Activated CD4-positive, alpha-beta T cell treated with anti-CD3 and anti-CD28 coated beads for 36 hours (primary cell): ENCODE data around the gene RHBG. TPM values are rescaled to one million over a fixed set of nuclear protein-coding genes. Genes with fewer than 3 reads are reported as not detected.

Source experiments
- ATAC-seq: fragments of 200-7000 bp; cut with Tn5 transposase; one replicate; pipeline ENCODE4 v1.10.0; 2021; ENCODE audit warnings: mild to moderate bottlenecking, moderate library complexity
- CTCF ChIA-PET: fragments of 350-600 bp; sonication (Branson Sonifier 250); formaldehyde crosslinking; loops from one replicate; lab custom pipeline; 2021; ENCODE audit warnings: antibody characterized with exemption; lab: Charles Lee
- POLR2A ChIA-PET: fragments of 350-600 bp; sonication (Branson Sonifier 250); formaldehyde crosslinking; loops from one replicate; lab custom pipeline; 2021; ENCODE audit warnings: antibody characterized with exemption, inconsistent platforms; lab: Charles Lee
- DNase-seq: peaks from one replicate; pipeline ENCODE4 v3.0.0-alpha.2; 2020
- H3K27ac Mint-ChIP-seq: one replicate; pipeline ENCODE4 v1.8.0; 2021; ENCODE audit warnings: mixed read lengths
- H3K27me3 Mint-ChIP-seq: one replicate; pipeline ENCODE4 v1.8.0; 2021; ENCODE audit warnings: mixed read lengths
- H3K36me3 Mint-ChIP-seq: one replicate; pipeline ENCODE4 v1.8.0; 2021; ENCODE audit warnings: low read depth, mixed read lengths
- H3K4me1 Mint-ChIP-seq: one replicate; pipeline ENCODE4 v1.8.0; 2021; ENCODE audit warnings: mixed read lengths
- H3K4me3 Mint-ChIP-seq: one replicate; pipeline ENCODE4 v1.8.0; 2021; ENCODE audit warnings: mild to moderate bottlenecking, moderate library complexity, mixed read lengths
- H3K9me3 Mint-ChIP-seq: one replicate; pipeline ENCODE4 v1.8.0; 2021; ENCODE audit warnings: low read depth, mixed read lengths
- intact Hi-C, 2 experiments: fragments of 100-400 bp; cut with DNase I in 1 of 2; cut with micrococcal nuclease in 1 of 2; formaldehyde crosslinking; loops; one replicate each; pipeline versions ENCODE4 v1.14.2 to v1.15.1; 2022 to 2024; cut with DNase I, micrococcal nuclease
- total RNA-seq, 2 experiments: library from RNA; stranded (reverse); gene quantifications; one replicate each; pipeline ENCODE4 v1.2.3, GENCODE V29; 2021

The RHBG gene
- total RNA-seq, 2 experiments from 2014 or later = not detected

- peaks cover 27% of the 10 kb centered on the region for H3K27me3 Mint-ChIP-seq
- ATAC-seq = no peak
- CTCF ChIA-PET = interaction anchor here (1.1 to 2.0 kb wide), 2 partner anchors 53 to 54 kb away, joined by 3 to 6 read pairs; no protein-coding TSS in a partner anchor
Measured at GRCh38 chr1:156392452-156392853, 23.4 kb downstream of the RHBG start.

GRCh38 chr1:156393095-156393494 lies 24.1 kb downstream of the RHBG start:
- DNase-seq (no peak), ATAC-seq (no peak)
- Mint-ChIP-seq H3K4me1 (no peaks in the 10 kb centered on the region), H3K9me3 (no peaks in the 10 kb centered on the region), H3K4me3 (no peak overlapping the region), H3K27ac (no peak overlapping the region), H3K27me3 (peaks cover 23% of the 10 kb centered on the region), H3K36me3 (no peaks in the 10 kb centered on the region)
- intact Hi-C loops = no loop called here
- CTCF ChIA-PET = interaction anchor here (2.0 to 5.4 kb wide), 2 partner anchors 7 to 53 kb away, joined by 6 to 28 read pairs; no protein-coding TSS in a partner anchor
- POLR2A ChIA-PET = no interaction called here

More at GRCh38 chr1:156392452-156392853, 23.4 kb downstream of the RHBG start:
- no peaks in the 10 kb centered on the region for H3K9me3 Mint-ChIP-seq
- H3K4me3 Mint-ChIP-seq = no peak overlapping the region
- POLR2A ChIA-PET = no interaction called here
- H3K4me1 Mint-ChIP-seq = no peaks in the 10 kb centered on the region
- intact Hi-C loops = no loop called here
- H3K36me3 Mint-ChIP-seq = no peaks in the 10 kb centered on the region
- DNase-seq = no peak
- H3K27ac Mint-ChIP-seq = no peak overlapping the region

- no peak for DNase-seq
- ATAC-seq = no peak
- intact Hi-C loops = no loop called here
- ChIA-PET POLR2A (no interaction called here), CTCF (interaction anchor here (0.6 to 5.4 kb wide), 3 partner anchors 8 to 51 kb away, joined by 4 to 28 read pairs (median 4); no protein-coding TSS in a partner anchor)
- Mint-ChIP-seq H3K4me1 (peaks cover 3% of the 10 kb centered on the region), H3K36me3 (no peaks in the 10 kb centered on the region), H3K4me3 (no peak overlapping the region), H3K27ac (no peak overlapping the region), H3K27me3 (peaks cover 21% of the 10 kb centered on the region), H3K9me3 (no peaks in the 10 kb centered on the region)
Measured at GRCh38 chr1:156394082-156394481, 25.1 kb downstream of the RHBG start.

GRCh38 chr1:156394835-156395461 lies 25.9 kb downstream of the RHBG start:
- POLR2A ChIA-PET = no interaction called here
- no peak for DNase-seq
- ATAC-seq = no peak

GRCh38 chr1:156399355-156400125 lies 30.5 kb downstream of the RHBG start:
- H3K27me3 Mint-ChIP-seq = peaks cover 11% of the 10 kb centered on the region
- POLR2A ChIA-PET = no interaction called here
- CTCF ChIA-PET = no interaction called here
- H3K36me3 Mint-ChIP-seq = no peaks in the 10 kb centered on the region
- no peaks in the 10 kb centered on the region for H3K9me3 Mint-ChIP-seq
- no peak overlapping the region for H3K27ac Mint-ChIP-seq
- DNase-seq = no peak
- intact Hi-C loops = no loop called here
- no peak overlapping the region for H3K4me3 Mint-ChIP-seq
- peaks cover 3% of the 10 kb centered on the region for H3K4me1 Mint-ChIP-seq
- ATAC-seq = no peak

More at GRCh38 chr1:156394835-156395461, 25.9 kb downstream of the RHBG start:
- Mint-ChIP-seq H3K9me3 (no peaks in the 10 kb centered on the region), H3K27ac (no peak overlapping the region), H3K4me1 (peaks cover 3% of the 10 kb centered on the region), H3K27me3 (peaks cover 13% of the 10 kb centered on the region), H3K4me3 (no peak overlapping the region), H3K36me3 (no peaks in the 10 kb centered on the region)
- intact Hi-C loops = no loop called here
- CTCF ChIA-PET = interaction anchor here (0.5 to 5.4 kb wide), 5 partner anchors 9 to 202 kb away, joined by 3 to 28 read pairs (median 4); no protein-coding TSS in a partner anchor

- intact Hi-C loops = no loop called here
- Mint-ChIP-seq H3K4me3 (no peak overlapping the region), H3K4me1 (peaks cover 3% of the 10 kb centered on the region), H3K27me3 (peaks cover 8% of the 10 kb centered on the region), H3K9me3 (no peaks in the 10 kb centered on the region), H3K27ac (no peak overlapping the region), H3K36me3 (no peaks in the 10 kb centered on the region)
- ChIA-PET CTCF (interaction anchor here (1.2 kb wide), 1 partner anchor 14 kb away, joined by 6 read pairs; no protein-coding TSS in a partner anchor), POLR2A (no interaction called here)
- DNase-seq (no peak), ATAC-seq (no peak)
Measured at GRCh38 chr1:156400191-156400935, 31.4 kb downstream of the RHBG start.

- ChIA-PET CTCF (interaction anchor here (1.2 kb wide), 1 partner anchor 15 kb away, joined by 6 read pairs; no protein-coding TSS in a partner anchor), POLR2A (no interaction called here)
- H3K4me1 Mint-ChIP-seq = peaks cover 3% of the 10 kb centered on the region
- no peaks in the 10 kb centered on the region for H3K9me3 Mint-ChIP-seq
- peaks cover 8% of the 10 kb centered on the region for H3K27me3 Mint-ChIP-seq
- no peaks in the 10 kb centered on the region for H3K36me3 Mint-ChIP-seq
- no peak for DNase-seq
- H3K4me3 Mint-ChIP-seq = no peak overlapping the region
- intact Hi-C loops = no loop called here
- no peak for ATAC-seq
- no peak overlapping the region for H3K27ac Mint-ChIP-seq
Measured at GRCh38 chr1:156401041-156401574, 32.1 kb downstream of the RHBG start.

- Mint-ChIP-seq H3K27me3 (peaks cover 8% of the 10 kb centered on the region), H3K9me3 (no peaks in the 10 kb centered on the region), H3K4me1 (peaks cover 3% of the 10 kb centered on the region), H3K36me3 (no peaks in the 10 kb centered on the region), H3K27ac (no peak overlapping the region), H3K4me3 (no peak overlapping the region)
- ATAC-seq = no peak
- intact Hi-C loops = no loop called here
- DNase-seq = no peak
- POLR2A ChIA-PET = no interaction called here
- CTCF ChIA-PET = interaction anchor here (0.6 to 0.7 kb wide), 2 partner anchors 35 to 456 kb away, joined by 3 to 4 read pairs; no protein-coding TSS in a partner anchor
Measured at GRCh38 chr1:156401681-156402081, 32.7 kb downstream of the RHBG start.

- CTCF ChIA-PET = interaction anchor here (0.6 to 0.9 kb wide), 4 partner anchors 34 to 455 kb away, joined by 3 to 4 read pairs (median 3); no protein-coding TSS in a partner anchor
- Mint-ChIP-seq H3K36me3 (no peaks in the 10 kb centered on the region), H3K4me1 (peaks cover 3% of the 10 kb centered on the region), H3K27me3 (peaks cover 10% of the 10 kb centered on the region), H3K27ac (no peak overlapping the region), H3K9me3 (no peaks in the 10 kb centered on the region), H3K4me3 (no peak overlapping the region)
- DNase-seq = no peak
- POLR2A ChIA-PET = no interaction called here
- ATAC-seq = no peak
- intact Hi-C loops = no loop called here
Measured at GRCh38 chr1:156402331-156403020, 33.5 kb downstream of the RHBG start.

- Mint-ChIP-seq H3K36me3 (no peaks in the 10 kb centered on the region), H3K27me3 (peaks cover 18% of the 10 kb centered on the region), H3K4me1 (no peaks in the 10 kb centered on the region), H3K4me3 (no peak overlapping the region), H3K27ac (no peak overlapping the region), H3K9me3 (no peaks in the 10 kb centered on the region)
- ChIA-PET CTCF (interaction anchor here (0.9 to 2.1 kb wide), 3 partner anchors 13 to 40 kb away, joined by 3 to 8 read pairs (median 6); no protein-coding TSS in a partner anchor), POLR2A (no interaction called here)
- intact Hi-C loops = no loop called here
- DNase-seq (no peak), ATAC-seq (no peak)
Measured at GRCh38 chr1:156405670-156406069, 36.7 kb downstream of the RHBG start.
